Tibial artery (tissue), 4 donors: ENCODE results near the gene MISP3.

Source experiments
- DNase-seq, 2 donors: peaks; one replicate each; pipeline ENCODE4 v3.0.0-alpha.2; 2019
- H3K27ac ChIP-seq, 2 donors: fragments of 200-600 bp; sonication (generic) in 1 of 2; 1 replicate in 1 of 2; 2 replicates in 1 of 2; pipeline ENCODE4 v1.5.1; 2018 to 2019; ENCODE audit warnings: mild to moderate bottlenecking in 1 of 2
- H3K27me3 ChIP-seq, 2 donors: fragments of 200-600 bp; sonication (generic) in 1 of 2; one replicate each; pipeline versions ENCODE4 v1.5.1 to v1.6.0; 2016 to 2019
- H3K36me3 ChIP-seq, 3 donors: fragments of 200-600 bp; sonication (generic) in 2 of 3; one replicate each; pipeline ENCODE4 v1.5.1; 2016 to 2019; ENCODE audit warnings: mild to moderate bottlenecking in 2 of 3
- H3K4me1 ChIP-seq, 4 donors: fragments of 200-600 bp; sonication (generic) in 2 of 4; 1 replicate in 3 of 4; 2 replicates in 1 of 4; pipeline ENCODE4 v1.5.1; 2016 to 2019
- H3K4me3 ChIP-seq, 2 donors: fragments of 200-600 bp; sonication (generic) in 1 of 2; 1 replicate in 1 of 2; 2 replicates in 1 of 2; pipeline ENCODE4 v1.5.1; 2018 to 2019; ENCODE audit warnings: mild to moderate bottlenecking in 2 of 2
- H3K9me3 ChIP-seq, 3 donors: fragments of 200-600 bp; sonication (generic) in 1 of 3; one replicate each; pipeline ENCODE4 v1.5.1; 2016 to 2019
- CTCF ChIP-seq, 2 experiments: fragments of 200-600 bp in 1 of 2; fragments of 450-650 bp in 1 of 2; IDR thresholded peaks; one replicate each; pipeline ENCODE4 v1.5.1; 2017 to 2019; ENCODE audit warnings: antibody characterized with exemption in 2 of 2, mild to moderate bottlenecking in 1 of 2, moderate library complexity in 1 of 2
- intact Hi-C: fragments of 100-400 bp; cut with DNase I; formaldehyde crosslinking; loops from one replicate; pipeline ENCODE4 v1.15.0; 2023; ENCODE audit warnings: low total_unique reads

The MISP3 gene

GRCh38 chr19:14116525-14116917, 43.9 kb downstream of the MISP3 start:
- H3K4me1 ChIP-seq: peaks cover 5 to 72% (median 63%) of the 10 kb centered on the region in 4 donors
- intact Hi-C loops: loop anchor here (5.0 kb wide), 1 partner anchor 34 kb away; no protein-coding TSS in a partner anchor

GRCh38 chr19:14116918-14117578, 44.5 kb downstream of the MISP3 start:
- Histone ChIP-seq H3K27ac (peak overlapping the region; percentile 88 to 94), H3K27me3 (no peaks in the 10 kb centered on the region), H3K4me3 (peak overlapping the region; percentile 95 to 97), H3K36me3 (no peaks in the 10 kb centered on the region), H3K9me3 (no peaks in the 10 kb centered on the region), H3K4me1 (peaks cover 5 to 67% (median 57%) of the 10 kb centered on the region in 4 donors)
- no peak for TF ChIP-seq CTCF (IDR thresholded peaks at IDR 0.05)
- intact Hi-C loops: loop anchor here (5.0 kb wide), 1 partner anchor 35 kb away; no protein-coding TSS in a partner anchor
- peak; percentile 39 to 81 for DNase-seq

More at GRCh38 chr19:14116525-14116917, 43.9 kb downstream of the MISP3 start:
- TF ChIP-seq CTCF (IDR thresholded peaks at IDR 0.05): no peak
- peak overlapping the region; percentile 95 to 97 for H3K4me3 ChIP-seq
- no peaks in the 10 kb centered on the region for H3K36me3 ChIP-seq
- H3K27ac ChIP-seq: peak overlapping the region; percentile 88 to 94
- no peaks in the 10 kb centered on the region for H3K9me3 ChIP-seq
- DNase-seq: no peak
- no peaks in the 10 kb centered on the region for H3K27me3 ChIP-seq

GRCh38 chr19:14117668-14118164, 45.1 kb downstream of the MISP3 start, which contains the start of gene PRKACA:
Gene PRKACA (minus strand): TSS chr19:14117762. CDS start chr19:14117547, 215 bp downstream.
- H3K9me3 ChIP-seq: no peaks in the 10 kb centered on the region
- H3K36me3 ChIP-seq: no peaks in the 10 kb centered on the region
- no peak for TF ChIP-seq CTCF (IDR thresholded peaks at IDR 0.05)
- peak within 1 kb of the TSS; percentile 94 for H3K27ac ChIP-seq
- H3K27me3 ChIP-seq: no peaks in the 10 kb centered on the region
- intact Hi-C loops: loop anchor here (5.0 kb wide), 1 partner anchor 35 kb away; no protein-coding TSS in a partner anchor
- peak within 1 kb of the TSS; percentile 95 to 97 for H3K4me3 ChIP-seq
- DNase-seq: peak; percentile 98 to 100
- H3K4me1 ChIP-seq: peaks cover 0 to 60% (median 51%) of the 10 kb centered on the region in 4 donors

- intact Hi-C loops: loop anchor here (5.0 kb wide), 1 partner anchor 36 kb away; no protein-coding TSS in a partner anchor
- peak overlapping the region; percentile 49 to 95 for H3K4me3 ChIP-seq
- H3K4me1 ChIP-seq: peaks cover 0 to 53% (median 44%) of the 10 kb centered on the region in 4 donors
- DNase-seq: peak; percentile 96
- H3K27me3 ChIP-seq: no peaks in the 10 kb centered on the region
- no peaks in the 10 kb centered on the region for H3K9me3 ChIP-seq
- H3K36me3 ChIP-seq: no peaks in the 10 kb centered on the region
- peak in 1 of 2 experiments; percentile 11 for TF ChIP-seq CTCF (IDR thresholded peaks at IDR 0.05)
- peak overlapping the region; percentile 92 to 94 for H3K27ac ChIP-seq
Observed at GRCh38 chr19:14118165-14119051, 45.8 kb downstream of the MISP3 start.

GRCh38 chr19:14119146-14119545, 46.6 kb downstream of the MISP3 start:
- H3K27ac ChIP-seq: peak overlapping the region; percentile 92 to 94
- H3K36me3 ChIP-seq: no peaks in the 10 kb centered on the region
- peaks cover 0 to 46% (median 36%) of the 10 kb centered on the region in 4 donors for H3K4me1 ChIP-seq
- no peaks in the 10 kb centered on the region for H3K9me3 ChIP-seq
- TF ChIP-seq CTCF (IDR thresholded peaks at IDR 0.05): no peak
- H3K27me3 ChIP-seq: no peaks in the 10 kb centered on the region
- DNase-seq: no peak
- peak overlapping the region; percentile 49 to 95 for H3K4me3 ChIP-seq
- intact Hi-C loops: loop anchor here (5.0 kb wide), 1 partner anchor 37 kb away; no protein-coding TSS in a partner anchor
